ENCODE results near the gene OAT. TPM values are rescaled to one million over a fixed set of nuclear protein-coding genes. Genes with fewer than 3 reads are reported as not detected.

Gene OAT
- total and polyA plus RNA-seq, 2 of the 4 experiments (the other 2 are of a cell fraction) = 110 to 152 TPM

DNA sequence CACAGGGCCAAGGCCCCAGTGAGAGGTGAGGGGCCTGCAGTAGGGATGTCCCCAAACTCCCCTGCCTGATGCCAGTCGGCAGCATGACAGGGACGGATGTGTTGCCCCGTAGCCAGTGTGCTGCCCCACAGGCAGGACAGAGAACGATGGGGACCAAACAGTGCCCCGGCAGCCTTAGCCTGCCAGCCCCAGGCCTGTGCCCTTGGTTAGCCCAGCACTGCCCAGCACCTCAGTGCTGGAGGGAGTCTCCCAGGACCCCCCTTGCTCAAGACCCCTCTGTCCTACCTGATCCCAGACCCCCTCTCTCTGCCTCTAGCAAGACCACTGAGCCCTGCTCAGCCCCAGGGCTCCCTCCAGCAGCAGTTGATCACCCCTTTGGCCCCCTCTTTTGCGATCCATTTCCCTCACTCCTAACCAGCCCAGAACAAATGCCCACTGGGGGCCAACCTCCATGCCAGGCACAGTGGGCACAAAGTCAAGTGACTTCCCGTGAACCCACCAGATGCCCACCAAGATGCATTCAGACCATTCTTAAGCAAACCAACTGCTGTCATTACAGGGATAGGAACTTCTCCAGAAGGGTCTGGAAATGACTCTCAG is 34.0 kb downstream of the OAT start:
- Histone ChIP-seq H3K4me1 (ENCODE audit: control insufficient read depth, insufficient read depth, low read length) (no peaks in the 10 kb centered on the region), H2BK5ac (ENCODE audit: low read depth, low read length, poor library complexity, severe bottlenecking) (no peak overlapping the region), H4K5ac (ENCODE audit: low read depth, low read length) (no peak overlapping the region), H3K4me2 (ENCODE audit: low read depth, low read length) (no peak overlapping the region), H3K9ac (ENCODE audit: low read depth, low read length) (no peak overlapping the region), H3K18ac (ENCODE audit: low read depth, low read length) (no peak overlapping the region), H4K91ac (ENCODE audit: insufficient read depth, low read depth, low read length) (no peak overlapping the region), H2BK120ac (ENCODE audit: low read depth, low read length) (no peak overlapping the region), H2BK15ac (ENCODE audit: low read depth, low read length) (no peak overlapping the region), H3K9me3 (ENCODE audit: control insufficient read depth, insufficient read depth, low read length) (no peaks in the 10 kb centered on the region), H4K8ac (ENCODE audit: low read depth in 2 of 2, low read length in 2 of 2) (no peak overlapping the region), H3K56ac (ENCODE audit: extremely low read depth, insufficient read depth, low read length) (no peak overlapping the region), H3K4ac (ENCODE audit: low read depth, low read length) (no peak overlapping the region), H2BK20ac (ENCODE audit: low read depth, low read length) (no peak overlapping the region), H2AFZ (replicated peaks; ENCODE audit: low read length, poor library complexity) (no peak overlapping the region), H3K4me3 (ENCODE audit: insufficient read depth, low read depth, low read length) (no peak overlapping the region), H3K27me3 (ENCODE audit: control insufficient read depth, insufficient read depth, low read length) (peaks cover 8% of the 10 kb centered on the region), H3K79me1 (ENCODE audit: low read depth in 1 of 2, low read length in 2 of 2) (no peaks in the 10 kb centered on the region), H3K9me1 (ENCODE audit: insufficient read depth, low read length) (no peaks in the 10 kb centered on the region), H4K20me1 (ENCODE audit: insufficient read depth, low read length) (no peaks in the 10 kb centered on the region), H3K27ac (ENCODE audit: insufficient read depth, low read length) (no peak overlapping the region), H3K23ac (ENCODE audit: low read depth, low read length) (no peak overlapping the region), H3K36me3 (ENCODE audit: control insufficient read depth, insufficient read depth, low read length) (no peaks in the 10 kb centered on the region), H3K14ac (replicated peaks; ENCODE audit: low read depth, low read length) (no peak overlapping the region), H2AK5ac (ENCODE audit: low read depth, low read length) (no peak overlapping the region), H2AK9ac (replicated peaks; ENCODE audit: low read depth, low read length, poor library complexity) (peak overlapping the region; percentile 39)
- dilution Hi-C loops (cut with HindIII; ENCODE audit: low sequenced_read_pairs, unreplicated experiment) (loop anchor here (25.0 kb wide), 1 partner anchor 397 kb away; no protein-coding TSS in a partner anchor), intact Hi-C loops (cut with micrococcal nuclease) (loop anchor here (5.0 kb wide), 1 partner anchor 1342 kb away; no protein-coding TSS in a partner anchor), in situ Hi-C loops (cut with MboI; ENCODE audit: low sequenced_read_pairs) (loop anchor here (5.0 to 25.0 kb wide), 3 partner anchors 392 to 1247 kb away; partner anchors contain the start of genes HMX2 and HMX3)
- DNase-seq (no peak), ATAC-seq (ENCODE audit: low read depth) (no peak)
- WGBS, 2 experiments (ENCODE audit: extremely low coverage in 2 of 2, insufficient read length in 1 of 2) = no CpG with 5 or more reads among the region's 7 CpGs
- TF ChIP-seq BHLHE40 (IDR thresholded peaks at IDR 0.05; ENCODE audit: low read depth, low read length) = no peak
- TF ChIP-seq RAD21 (IDR thresholded peaks at IDR 0.05; ENCODE audit: low read length) = no peak
- TF ChIP-seq, protein P1, sequence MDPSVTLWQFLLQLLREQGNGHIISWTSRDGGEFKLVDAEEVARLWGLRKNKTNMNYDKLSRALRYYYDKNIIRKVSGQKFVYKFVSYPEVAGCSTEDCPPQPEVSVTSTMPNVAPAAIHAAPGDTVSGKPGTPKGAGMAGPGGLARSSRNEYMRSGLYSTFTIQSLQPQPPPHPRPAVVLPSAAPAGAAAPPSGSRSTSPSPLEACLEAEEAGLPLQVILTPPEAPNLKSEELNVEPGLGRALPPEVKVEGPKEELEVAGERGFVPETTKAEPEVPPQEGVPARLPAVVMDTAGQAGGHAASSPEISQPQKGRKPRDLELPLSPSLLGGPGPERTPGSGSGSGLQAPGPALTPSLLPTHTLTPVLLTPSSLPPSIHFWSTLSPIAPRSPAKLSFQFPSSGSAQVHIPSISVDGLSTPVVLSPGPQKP (IDR thresholded peaks at IDR 0.05; ENCODE audit: borderline replicate concordance, low read depth, low read length) = no peak
- no peak for TF ChIP-seq CEBPB (IDR thresholded peaks at IDR 0.05; ENCODE audit: low read depth, low read length)
- TF ChIP-seq, protein P2, sequence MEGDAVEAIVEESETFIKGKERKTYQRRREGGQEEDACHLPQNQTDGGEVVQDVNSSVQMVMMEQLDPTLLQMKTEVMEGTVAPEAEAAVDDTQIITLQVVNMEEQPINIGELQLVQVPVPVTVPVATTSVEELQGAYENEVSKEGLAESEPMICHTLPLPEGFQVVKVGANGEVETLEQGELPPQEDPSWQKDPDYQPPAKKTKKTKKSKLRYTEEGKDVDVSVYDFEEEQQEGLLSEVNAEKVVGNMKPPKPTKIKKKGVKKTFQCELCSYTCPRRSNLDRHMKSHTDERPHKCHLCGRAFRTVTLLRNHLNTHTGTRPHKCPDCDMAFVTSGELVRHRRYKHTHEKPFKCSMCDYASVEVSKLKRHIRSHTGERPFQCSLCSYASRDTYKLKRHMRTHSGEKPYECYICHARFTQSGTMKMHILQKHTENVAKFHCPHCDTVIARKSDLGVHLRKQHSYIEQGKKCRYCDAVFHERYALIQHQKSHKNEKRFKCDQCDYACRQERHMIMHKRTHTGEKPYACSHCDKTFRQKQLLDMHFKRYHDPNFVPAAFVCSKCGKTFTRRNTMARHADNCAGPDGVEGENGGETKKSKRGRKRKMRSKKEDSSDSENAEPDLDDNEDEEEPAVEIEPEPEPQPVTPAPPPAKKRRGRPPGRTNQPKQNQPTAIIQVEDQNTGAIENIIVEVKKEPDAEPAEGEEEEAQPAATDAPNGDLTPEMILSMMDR (conservative IDR thresholded peaks at IDR 0.05; ENCODE audit: low read depth, low read length) = no peak
- TF ChIP-seq POLR2A (IDR thresholded peaks at IDR 0.05; ENCODE audit: low read depth, low read length) = no peak
- TF ChIP-seq NFE2L2 (IDR thresholded peaks at IDR 0.05; ENCODE audit: low read depth, low read length) = no peak
- no peak for TF ChIP-seq MAZ (IDR thresholded peaks at IDR 0.05; ENCODE audit: borderline replicate concordance, low read depth, low read length)
- TF ChIP-seq MXI1 (IDR thresholded peaks at IDR 0.05; ENCODE audit: borderline replicate concordance, low read depth, low read length) = no peak
- no peak for TF ChIP-seq FOS (IDR thresholded peaks at IDR 0.05; ENCODE audit: low read depth, low read length)
- TF ChIP-seq SMC3 (IDR thresholded peaks at IDR 0.05; ENCODE audit: low read depth, low read length) = no peak
- TF ChIP-seq, protein P3, sequence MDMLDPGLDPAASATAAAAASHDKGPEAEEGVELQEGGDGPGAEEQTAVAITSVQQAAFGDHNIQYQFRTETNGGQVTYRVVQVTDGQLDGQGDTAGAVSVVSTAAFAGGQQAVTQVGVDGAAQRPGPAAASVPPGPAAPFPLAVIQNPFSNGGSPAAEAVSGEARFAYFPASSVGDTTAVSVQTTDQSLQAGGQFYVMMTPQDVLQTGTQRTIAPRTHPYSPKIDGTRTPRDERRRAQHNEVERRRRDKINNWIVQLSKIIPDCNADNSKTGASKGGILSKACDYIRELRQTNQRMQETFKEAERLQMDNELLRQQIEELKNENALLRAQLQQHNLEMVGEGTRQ (IDR thresholded peaks at IDR 0.05; ENCODE audit: low read depth, low read length) = no peak
- no peak for TF ChIP-seq RFX5 (IDR thresholded peaks at IDR 0.05; ENCODE audit: low read depth, low read length)
- CTCF ChIA-PET = no interaction called here
- BruUV-seq (replicated peaks) = no TSS peak
- POLR2A ChIA-PET (ENCODE audit: unreplicated experiment) = no interaction called here
